Stimulated activated CD8-positive, alpha-beta memory T cell treated with anti-CD3 and anti-CD28 coated beads, Interleukin-7, amount 100 ng/mL, for 24 hours (primary cell): ENCODE data around the gene GRID2.

Experiments used
- DNase-seq: peaks from one replicate; pipeline ENCODE4 v3.0.0-alpha.2; 2020; ENCODE audit warnings: low read depth

GRID2 gene

GRCh38 chr4:93684571-93684970 is 1380.8 kb downstream of the GRID2 start:
- no peak for DNase-seq

GRCh38 chr4:93687304-93687703 is 1383.5 kb downstream of the GRID2 start:
- DNase-seq = no peak

- no peak for DNase-seq
Observed at GRCh38 chr4:93688978-93689377, 1385.2 kb downstream of the GRID2 start.

GRCh38 chr4:93693141-93693540 is 1389.4 kb downstream of the GRID2 start:
- DNase-seq = no peak

GRCh38 chr4:93698686-93699085 is 1394.9 kb downstream of the GRID2 start:
- no peak for DNase-seq

GRCh38 chr4:93700571-93700970 is 1396.8 kb downstream of the GRID2 start:
- DNase-seq = no peak

GRCh38 chr4:93710101-93710846 is 1406.5 kb downstream of the GRID2 start:
- DNase-seq = no peak

- DNase-seq = no peak
Observed at GRCh38 chr4:93710847-93711430, 1407.2 kb downstream of the GRID2 start.

GRCh38 chr4:93718233-93718632 is 1414.5 kb downstream of the GRID2 start:
- DNase-seq = no peak

GRCh38 chr4:93719552-93719951 is 1415.8 kb downstream of the GRID2 start:
- DNase-seq = no peak

- DNase-seq = no peak
Observed at GRCh38 chr4:93722446-93722845, 1418.7 kb downstream of the GRID2 start.

GRCh38 chr4:93730251-93730650 is 1426.5 kb downstream of the GRID2 start:
- DNase-seq = no peak

GRCh38 chr4:93730760-93731159 is 1427.0 kb downstream of the GRID2 start:
- DNase-seq = no peak

- DNase-seq = no peak
Observed at GRCh38 chr4:93731456-93731855, 1427.7 kb downstream of the GRID2 start.

GRCh38 chr4:93732509-93732908 is 1428.7 kb downstream of the GRID2 start:
- no peak for DNase-seq

- no peak for DNase-seq
Observed at GRCh38 chr4:93740890-93741289, 1437.1 kb downstream of the GRID2 start.

GRCh38 chr4:93743022-93743421 is 1439.3 kb downstream of the GRID2 start:
- no peak for DNase-seq

GRCh38 chr4:93743635-93744034 is 1439.9 kb downstream of the GRID2 start:
- DNase-seq = no peak

- DNase-seq = no peak
Observed at GRCh38 chr4:93744961-93745360, 1441.2 kb downstream of the GRID2 start.

GRCh38 chr4:93746031-93746430 is 1442.3 kb downstream of the GRID2 start:
- no peak for DNase-seq

GRCh38 chr4:93747220-93747619 is 1443.5 kb downstream of the GRID2 start:
- no peak for DNase-seq

GRCh38 chr4:93748373-93749291 is 1444.9 kb downstream of the GRID2 start:
- DNase-seq = no peak

GRCh38 chr4:93749292-93749761 is 1445.6 kb downstream of the GRID2 start:
- no peak for DNase-seq
